Fibroblast of the aortic adventitia (primary cell): ENCODE data around the gene CCDC187. TPM values are rescaled to one million over a fixed set of nuclear protein-coding genes. Genes with fewer than 3 reads are reported as not detected.

Source experiments
- DNase-seq: peaks from one replicate; pipeline ENCODE4 v3.0.0-alpha.2; 2010; ENCODE audit warnings: low read depth
- H3K4me3 ChIP-seq: 2 replicates; pipeline ENCODE4 v1.5.1; 2011; ENCODE audit warnings: low read depth, mild to moderate bottlenecking, control low read depth, low read length, moderate library complexity
- CTCF ChIP-seq: IDR thresholded peaks from 2 replicates; pipeline ENCODE4 v1.5.1; 2011; ENCODE audit warnings: mild to moderate bottlenecking, low read length, control low read depth, inconsistent platforms; ENCODE audit not compliant: insufficient read depth
- total RNA-seq: library from RNA; depleted of rRNA; stranded (reverse); fragments of >200 nt; gene quantifications from 2 replicates; pipeline ENCODE4 v1.2.3, GENCODE V29; 2012; ENCODE audit warnings: low replicate concordance

Gene CCDC187
- total RNA-seq, 1 donor: under 0.01 TPM

GRCh38 chr9:136265561-136266355 lies 38.1 kb downstream of the CCDC187 start:
- H3K4me3 ChIP-seq: no peak overlapping the region
- no peak for DNase-seq
- no peak for TF ChIP-seq CTCF

- no peak for TF ChIP-seq CTCF
- H3K4me3 ChIP-seq: no peak overlapping the region
- DNase-seq: no peak
These were observed 39.2 kb downstream of the CCDC187 start for GRCh38 chr9:136264441-136265405.

GRCh38 chr9:136264031-136264430 lies 39.9 kb downstream of the CCDC187 start:
- TF ChIP-seq CTCF: no peak
- DNase-seq: no peak
- no peak overlapping the region for H3K4me3 ChIP-seq

- H3K4me3 ChIP-seq: no peak overlapping the region
- no peak for DNase-seq
- no peak for TF ChIP-seq CTCF
These were observed 41.2 kb downstream of the CCDC187 start for GRCh38 chr9:136262671-136263178.

- no peak for TF ChIP-seq CTCF
- DNase-seq: no peak
- no peak overlapping the region for H3K4me3 ChIP-seq
These were observed 42.0 kb downstream of the CCDC187 start for GRCh38 chr9:136261686-136262430.

GRCh38 chr9:136260936-136261472 lies 42.9 kb downstream of the CCDC187 start:
- no peak for TF ChIP-seq CTCF
- no peak for DNase-seq
- H3K4me3 ChIP-seq: no peak overlapping the region
